ENCODE measurements around the gene KAT7. TPM values are rescaled to one million over a fixed set of nuclear protein-coding genes. Genes with fewer than 3 reads are reported as not detected.

The KAT7 gene
- total and polyA plus RNA-seq, 2 of the 8 experiments (the other 6 are each of a cell fraction or from before 2014, with no cell fraction given): 90.9 to 139 TPM

DNA sequence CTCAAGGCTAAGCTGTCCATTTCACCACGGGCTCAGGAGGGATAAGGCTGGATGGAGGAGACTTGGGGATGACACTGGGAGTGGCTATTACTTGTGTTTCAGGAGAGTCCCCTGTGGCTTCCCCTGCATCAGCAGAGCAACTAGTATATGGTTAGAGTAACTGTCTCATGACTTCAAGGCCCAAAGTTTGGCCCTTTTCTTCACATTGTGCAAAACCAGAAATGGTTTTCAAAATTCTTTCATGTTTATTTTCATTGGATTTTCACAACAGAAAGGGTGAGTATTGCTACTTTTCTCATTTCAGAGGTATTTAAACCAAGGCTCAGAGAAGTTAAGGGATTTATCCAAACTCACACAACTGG is 77.5 kb downstream of the KAT7 start:
- H3K79me1 ChIP-seq (ENCODE audit: low read depth, low read length): no peaks in the 10 kb centered on the region
- no peak overlapping the region for H2AK5ac ChIP-seq (ENCODE audit: low read depth, low read length)
- H2AFZ ChIP-seq (ENCODE audit: low read length): no peak overlapping the region
- no peak overlapping the region for H3K9ac ChIP-seq (replicated peaks in 1 of 4; ENCODE audit: extremely low read depth in 1 of 4, low read depth in 3 of 4, low read length in 3 of 4)
- H3K14ac ChIP-seq (ENCODE audit: insufficient read length): no peak overlapping the region
- no peaks in the 10 kb centered on the region for H3K79me2 ChIP-seq (ENCODE audit: control insufficient read depth in 1 of 2, insufficient read depth in 2 of 2, low read length in 2 of 2)
- CTCF ChIA-PET (ENCODE audit: partially characterized antibody): interaction anchor here (0.7 to 26.5 kb wide), 9 partner anchors 10 to 214 kb away, joined by 3 to 547 read pairs (median 5); partner anchors contain the start of gene DLX3
- no peak for DNase-seq (ENCODE audit: low read depth in 1 of 2, low spot score in 2 of 2)
- H2BK5ac ChIP-seq (ENCODE audit: low read depth, low read length): peak overlapping the region; percentile 80
- no peaks in the 10 kb centered on the region for H4K20me1 ChIP-seq (replicated peaks in 1 of 2; ENCODE audit: control insufficient read depth in 1 of 2, insufficient read depth in 2 of 2, low read length in 2 of 2)
- no peak overlapping the region for H3K23ac ChIP-seq (ENCODE audit: insufficient read length)
- H3K27ac ChIP-seq (ENCODE audit: low read depth, low read length): no peak overlapping the region
- peaks cover 0 to 30% (median 24%) of the 10 kb centered on the region in 4 experiments; a peak in 6 of 7 replicates for H3K4me1 ChIP-seq (replicated peaks in 1 of 4; ENCODE audit: control insufficient read depth in 3 of 4, insufficient read depth in 4 of 4, low read length in 3 of 4)
- peaks cover 5% of the 10 kb centered on the region; the same call in 1 of the 2 replicates for H3K23me2 ChIP-seq (ENCODE audit: low read depth, low read length)
- H3K4me3 ChIP-seq (ENCODE audit: extremely low read depth in 1 of 4, insufficient read depth in 2 of 4, low read depth in 3 of 4, low read length in 4 of 4): no peak overlapping the region; a peak in 1 of 8 replicates
- no peak for FAIRE-seq
- no peak overlapping the region for H4K91ac ChIP-seq (replicated peaks; ENCODE audit: insufficient read length, low read length)
- H2BK20ac ChIP-seq (ENCODE audit: low read length): peak overlapping the region; percentile 98; the same call in 1 of the 2 replicates
- H3K18ac ChIP-seq (ENCODE audit: extremely low read depth, low read length): peak overlapping the region; percentile 44; the same call in 1 of the 2 replicates
- no peaks in the 10 kb centered on the region for H3K9me3 ChIP-seq (ENCODE audit: insufficient read depth in 2 of 2, low read depth in 1 of 2, low read length in 1 of 2)
- H3K4ac ChIP-seq (replicated peaks; ENCODE audit: insufficient read length, low read depth, low read length): no peak overlapping the region
- no peak overlapping the region for H3K56ac ChIP-seq (replicated peaks; ENCODE audit: insufficient read length, low read depth, low read length)
- H3K36me3 ChIP-seq (ENCODE audit: control insufficient read depth in 2 of 4, insufficient read depth in 4 of 4, low read length in 3 of 4): no peaks in the 10 kb centered on the region
- peak overlapping the region; percentile 48 for H4K5ac ChIP-seq (ENCODE audit: insufficient read length, low read depth, low read length)
- peak overlapping the region; percentile 32 to 62 for H3K4me2 ChIP-seq (ENCODE audit: insufficient read depth in 1 of 2, low read depth in 2 of 2, low read length in 2 of 2)
- POLR2A ChIA-PET (ENCODE audit: partially characterized antibody): interaction anchor here (0.7 to 1.7 kb wide), 8 partner anchors 8 to 162 kb away, joined by 3 to 9 read pairs (median 5); no protein-coding TSS in a partner anchor
- H2BK15ac ChIP-seq (ENCODE audit: low read length): no peak overlapping the region
- 20% methylated on average over 1 of the region's 1 CpG; no CpG with 5 or more reads in 1 of the 2 experiments for WGBS, 2 experiments (ENCODE audit: extremely low coverage in 1 of 2, insufficient coverage in 1 of 2, insufficient read length in 1 of 2, insufficient replicate concordance in 2 of 2, low coverage in 1 of 2, low lambda C conversion rate in 2 of 2, missing lambda C conversion rate in 1 of 2)
- no peak overlapping the region for H2BK120ac ChIP-seq (replicated peaks; ENCODE audit: low read depth, low read length)
- H2BK12ac ChIP-seq (ENCODE audit: low read depth, low read length): no peak overlapping the region; the same call in 1 of the 2 replicates
- H4K8ac ChIP-seq (ENCODE audit: extremely low read depth, insufficient read depth, low read length): no peak overlapping the region
- H3K27me3 ChIP-seq (replicated peaks in 1 of 4; ENCODE audit: control insufficient read depth in 3 of 4, extremely low read depth in 1 of 4, insufficient read depth in 3 of 4, low read length in 3 of 4): peaks cover 0 to 2% (median 0%) of the 10 kb centered on the region in 4 experiments; a peak in 1 of 7 replicates
- no peak for TF ChIP-seq TEAD4 (IDR thresholded peaks at IDR 0.05; ENCODE audit: low read depth, low read length)
- TF ChIP-seq TBP (IDR thresholded peaks at IDR 0.05; ENCODE audit: low read depth, low read length): 0 out of 2 replicates have a peak, but pooled peaks have one; percentile 40

Measured in H1 (cell line).